T-cell (primary cell): ENCODE measurements around the gene TMEM61. TPM values are rescaled to one million over a fixed set of nuclear protein-coding genes. Genes with fewer than 3 reads are reported as not detected.

ENCODE experiments used
- ATAC-seq, 4 experiments: fragments of 200-7000 bp in 3 of 4; fragments of 150-1000 bp in 1 of 4; cut with Tn5 transposase; replicated peaks in 1 of 4; 1 replicate in 3 of 4; 2 replicates in 1 of 4; pipeline ENCODE4 v1.10.0; 2021; ENCODE audit warnings: moderate library complexity in 3 of 4, mild to moderate bottlenecking in 2 of 4, moderate number of reproducible peaks in 1 of 4
- CTCF ChIA-PET, 2 donors: fragments of 300-600 bp; sonication (Branson Sonifier 250); formaldehyde crosslinking; loops; one replicate each; lab custom pipeline; 2022; ENCODE audit warnings: antibody characterized with exemption in 2 of 2; lab: Charles Lee
- POLR2A ChIA-PET, 2 donors: fragments of 300-600 bp; sonication (Branson Sonifier 250); formaldehyde crosslinking; loops; one replicate each; lab custom pipeline; 2022; ENCODE audit warnings: antibody characterized with exemption in 2 of 2; lab: Charles Lee
- DNase-seq, 35 experiments: peaks; one replicate each; pipeline versions ENCODE4 v3.0.0 to v3.0.0-alpha.2; 2013 to 2023
- H3K27ac ChIP-seq: one replicate; pipeline ENCODE4 v1.5.1; 2013; ENCODE audit warnings: low read length
- H3K27me3 ChIP-seq, 2 experiments: replicated peaks in 1 of 2; 1 replicate in 1 of 2; 2 replicates in 1 of 2; pipeline versions ENCODE4 v1.6.1 to v1.7.0; 2013; ENCODE audit warnings: low read length in 1 of 2, mixed read lengths in 1 of 2; ENCODE audit not compliant: control insufficient read depth in 2 of 2, insufficient read depth in 2 of 2; ENCODE audit errors: extremely low read depth in 1 of 2
- H3K36me3 ChIP-seq, 2 donors: 1 replicate in 1 of 2; 2 replicates in 1 of 2; pipeline versions ENCODE4 v1.6.1 to v1.7.0; 2013; ENCODE audit warnings: low read length in 1 of 2; ENCODE audit not compliant: control insufficient read depth in 2 of 2, insufficient read depth in 1 of 2; ENCODE audit errors: extremely low read depth in 1 of 2
- H3K4me1 ChIP-seq, 2 experiments: 1 replicate in 1 of 2; 2 replicates in 1 of 2; pipeline versions ENCODE4 v1.6.1 to v1.7.0; 2013; ENCODE audit warnings: low read length in 2 of 2, mixed read lengths in 1 of 2; ENCODE audit not compliant: insufficient read depth in 2 of 2, control insufficient read depth in 1 of 2; ENCODE audit errors: extremely low read depth in 1 of 2
- H3K4me3 ChIP-seq, 2 donors: 1 replicate in 1 of 2; 2 replicates in 1 of 2; pipeline versions ENCODE4 v1.5.1 to v1.7.0; 2013; ENCODE audit warnings: mild to moderate bottlenecking in 2 of 2, low read length in 1 of 2, moderate library complexity in 1 of 2; ENCODE audit not compliant: control insufficient read depth in 1 of 2; ENCODE audit errors: extremely low read depth in 1 of 2
- H3K9me3 ChIP-seq: 2 replicates; pipeline ENCODE4 v1.7.0; 2013
- H3K27ac Mint-ChIP-seq, 2 donors: one replicate each; pipeline ENCODE4 v1.8.0; 2020 to 2021; ENCODE audit warnings: mild to moderate bottlenecking in 2 of 2, mixed read lengths in 2 of 2
- H3K27me3 Mint-ChIP-seq, 2 donors: one replicate each; pipeline ENCODE4 v1.8.0; 2021 to 2022; ENCODE audit warnings: mixed read lengths in 2 of 2
- H3K36me3 Mint-ChIP-seq: one replicate; pipeline ENCODE4 v1.8.0; 2021; ENCODE audit warnings: mixed read lengths
- H3K4me1 Mint-ChIP-seq, 3 donors: one replicate each; pipeline ENCODE4 v1.8.0; 2020 to 2022; ENCODE audit warnings: mixed read lengths in 3 of 3, mild to moderate bottlenecking in 1 of 3
- H3K4me3 Mint-ChIP-seq, 3 donors: one replicate each; pipeline ENCODE4 v1.8.0; 2020 to 2022; ENCODE audit warnings: mild to moderate bottlenecking in 3 of 3, mixed read lengths in 3 of 3, moderate library complexity in 3 of 3
- H3K9me3 Mint-ChIP-seq, 3 donors: one replicate each; pipeline ENCODE4 v1.8.0; 2020 to 2022; ENCODE audit warnings: mixed read lengths in 3 of 3
- WGBS: methylation state at CpG from one replicate; pipeline ENCODE4 v1.1.5; 2013; ENCODE audit warnings: missing lambda C conversion rate; ENCODE audit not compliant: insufficient coverage; 5-methylcytosine and 5-hydroxymethylcytosine counted together
- total RNA-seq, 35 experiments: library from RNA in 6 of 35; stranded (reverse) in 6 of 35; fragments of 120-200 nt in 1 of 35; gene quantifications; one replicate each; pipeline versions ENCODE4 v1.2.1 to v1.2.4 and lab custom pipeline; 2013 to 2026

TMEM61 gene
- total RNA-seq, 5 donors from 2014 or later (not counting 1 experiment from before 2014, with no cell fraction given) = not detected

GRCh38 chr1:54979327-54979891 lies 1.0 kb upstream of the TMEM61 start:
- POLR2A ChIA-PET = no interaction called here
- no peak overlapping the region for H3K27ac Mint-ChIP-seq
- H3K4me3 ChIP-seq = no peak overlapping the region
- CTCF ChIA-PET = no interaction called here
- ATAC-seq (no peak), DNase-seq (no peak)
- peaks cover 5 to 51% of the 10 kb centered on the region in 2 experiments for H3K27me3 ChIP-seq
- H3K9me3 ChIP-seq = no peaks in the 10 kb centered on the region
- no peaks in the 10 kb centered on the region for H3K9me3 Mint-ChIP-seq
- WGBS = 34% methylated on average over 5 of the region's 5 CpGs
- no peaks in the 10 kb centered on the region for H3K4me1 ChIP-seq
- H3K4me1 Mint-ChIP-seq = peaks cover 0 to 2% (median 2%) of the 10 kb centered on the region in 3 donors
- H3K36me3 ChIP-seq = no peaks in the 10 kb centered on the region
- H3K36me3 Mint-ChIP-seq = no peaks in the 10 kb centered on the region
- no peak overlapping the region for H3K27ac ChIP-seq
- H3K4me3 Mint-ChIP-seq = no peak overlapping the region
- peaks cover 27 to 41% of the 10 kb centered on the region in 2 donors for H3K27me3 Mint-ChIP-seq

GRCh38 chr1:54980046-54980527 lies 341 bp upstream of the TMEM61 start:
- CTCF ChIA-PET = no interaction called here
- H3K36me3 Mint-ChIP-seq = no peaks in the 10 kb centered on the region
- WGBS = 36% methylated on average over 24 of the region's 25 CpGs

GRCh38 chr1:54981466-54981865 lies 1.0 kb downstream of the TMEM61 start:
- Histone ChIP-seq H3K36me3 (no peaks in the 10 kb centered on the region), H3K4me1 (no peaks in the 10 kb centered on the region), H3K27me3 (peaks cover 5 to 57% of the 10 kb centered on the region in 2 experiments), H3K27ac (no peak overlapping the region), H3K4me3 (no peak overlapping the region), H3K9me3 (no peaks in the 10 kb centered on the region)
- CTCF ChIA-PET = no interaction called here
- no peak for ATAC-seq
- H3K27ac Mint-ChIP-seq = no peak overlapping the region
- peaks cover 0 to 2% (median 2%) of the 10 kb centered on the region in 3 donors for H3K4me1 Mint-ChIP-seq
- no peak overlapping the region for H3K4me3 Mint-ChIP-seq
- POLR2A ChIA-PET = no interaction called here
- 97% methylated on average over 6 of the region's 8 CpGs for WGBS
- no peaks in the 10 kb centered on the region for H3K9me3 Mint-ChIP-seq
- no peaks in the 10 kb centered on the region for H3K36me3 Mint-ChIP-seq
- H3K27me3 Mint-ChIP-seq = peaks cover 27 to 37% of the 10 kb centered on the region in 2 donors
- DNase-seq = no peak

More at GRCh38 chr1:54980046-54980527, 341 bp upstream of the TMEM61 start:
- Histone ChIP-seq H3K36me3 (no peaks in the 10 kb centered on the region), H3K9me3 (no peaks in the 10 kb centered on the region), H3K4me3 (no peak overlapping the region), H3K27ac (no peak overlapping the region), H3K4me1 (no peaks in the 10 kb centered on the region), H3K27me3 (peaks cover 5 to 51% of the 10 kb centered on the region in 2 experiments)
- POLR2A ChIA-PET = no interaction called here
- H3K27me3 Mint-ChIP-seq = peaks cover 27 to 40% of the 10 kb centered on the region in 2 donors
- peaks cover 0 to 2% (median 2%) of the 10 kb centered on the region in 3 donors for H3K4me1 Mint-ChIP-seq
- no peak overlapping the region for H3K4me3 Mint-ChIP-seq
- ATAC-seq (no peak), DNase-seq (no peak)
- H3K9me3 Mint-ChIP-seq = no peaks in the 10 kb centered on the region
- no peak overlapping the region for H3K27ac Mint-ChIP-seq

GRCh38 chr1:54982739-54983138 lies 2.3 kb downstream of the TMEM61 start:
- H3K4me3 ChIP-seq = no peak overlapping the region
- peaks cover 5 to 61% of the 10 kb centered on the region in 2 experiments for H3K27me3 ChIP-seq
- no peaks in the 10 kb centered on the region for H3K9me3 Mint-ChIP-seq
- H3K36me3 Mint-ChIP-seq = no peaks in the 10 kb centered on the region
- ChIA-PET POLR2A (no interaction called here), CTCF (no interaction called here)
- no peaks in the 10 kb centered on the region for H3K4me1 ChIP-seq
- DNase-seq (no peak), ATAC-seq (no peak)
- H3K9me3 ChIP-seq = no peaks in the 10 kb centered on the region
- H3K36me3 ChIP-seq = no peaks in the 10 kb centered on the region
- H3K4me3 Mint-ChIP-seq = no peak overlapping the region
- H3K27ac Mint-ChIP-seq = no peak overlapping the region
- H3K27me3 Mint-ChIP-seq = peaks cover 27 to 32% of the 10 kb centered on the region in 2 donors
- peaks cover 0 to 2% (median 2%) of the 10 kb centered on the region in 3 donors for H3K4me1 Mint-ChIP-seq
- no peak overlapping the region for H3K27ac ChIP-seq

GRCh38 chr1:54984131-54984842 lies 3.9 kb downstream of the TMEM61 start:
- ChIA-PET POLR2A (no interaction called here), CTCF (interaction anchor here in 1 of 2 donors (0.7 to 1.0 kb wide), 3 partner anchors 9 to 32 kb away, joined by 3 read pairs; no protein-coding TSS in a partner anchor)
- H3K27ac Mint-ChIP-seq = no peak overlapping the region
- H3K9me3 Mint-ChIP-seq = no peaks in the 10 kb centered on the region
- no peak overlapping the region for H3K27ac ChIP-seq
- H3K4me3 ChIP-seq = no peak overlapping the region
- H3K36me3 ChIP-seq = no peaks in the 10 kb centered on the region
- ATAC-seq (no peak), DNase-seq (no peak)
- peaks cover 0 to 2% (median 2%) of the 10 kb centered on the region in 3 donors for H3K4me1 Mint-ChIP-seq
- H3K36me3 Mint-ChIP-seq = no peaks in the 10 kb centered on the region
- peaks cover 5 to 53% of the 10 kb centered on the region in 2 experiments for H3K27me3 ChIP-seq
- H3K4me1 ChIP-seq = no peaks in the 10 kb centered on the region
- H3K4me3 Mint-ChIP-seq = no peak overlapping the region
- H3K27me3 Mint-ChIP-seq = peaks cover 22 to 32% of the 10 kb centered on the region in 2 donors
- 78% methylated on average over 4 of the region's 7 CpGs for WGBS
- no peaks in the 10 kb centered on the region for H3K9me3 ChIP-seq

GRCh38 chr1:54985556-54985955 lies 5.1 kb downstream of the TMEM61 start:
- Mint-ChIP-seq H3K27ac (no peak overlapping the region), H3K27me3 (peaks cover 16 to 25% of the 10 kb centered on the region in 2 donors), H3K4me1 (peaks cover 0 to 2% (median 2%) of the 10 kb centered on the region in 3 donors), H3K9me3 (no peaks in the 10 kb centered on the region), H3K4me3 (no peak overlapping the region), H3K36me3 (no peaks in the 10 kb centered on the region)
- no peaks in the 10 kb centered on the region for H3K4me1 ChIP-seq
- ATAC-seq (no peak), DNase-seq (no peak)
- H3K4me3 ChIP-seq = no peak overlapping the region
- WGBS = 80% methylated on average over 5 of the region's 5 CpGs
- H3K36me3 ChIP-seq = no peaks in the 10 kb centered on the region
- H3K9me3 ChIP-seq = no peaks in the 10 kb centered on the region
- ChIA-PET POLR2A (no interaction called here), CTCF (interaction anchor here (0.6 to 1.0 kb wide), 2 partner anchors 34 to 311 kb away, joined by 3 read pairs; no protein-coding TSS in a partner anchor)
- H3K27ac ChIP-seq = no peak overlapping the region
- H3K27me3 ChIP-seq = peaks cover 0 to 43% of the 10 kb centered on the region in 2 experiments
